ENCODE results near the gene ARL15. TPM values are rescaled to one million over a fixed set of nuclear protein-coding genes. Genes with fewer than 3 reads are reported as not detected.

The ARL15 gene
- total RNA-seq, 1 donor from 2014 or later: 42.3 TPM

- Histone ChIP-seq H3K36me3 (ENCODE audit: control insufficient read depth in 3 of 3, insufficient read depth in 3 of 3, low read length in 3 of 3) (no peaks in the 10 kb centered on the region), H3K9me3 (ENCODE audit: control insufficient read depth in 3 of 3, low read length in 3 of 3) (no peaks in the 10 kb centered on the region), H3K4me3 (ENCODE audit: low read length in 3 of 3) (no peak overlapping the region), H3K9ac (ENCODE audit: low read depth in 1 of 3, low read length in 3 of 3) (no peak overlapping the region), H3K27me3 (ENCODE audit: control insufficient read depth in 3 of 3, insufficient read depth in 3 of 3, low read length in 3 of 3) (no peaks in the 10 kb centered on the region), H3K27ac (ENCODE audit: low read depth, low read length) (no peak overlapping the region), H3K4me1 (ENCODE audit: control insufficient read depth in 3 of 3, insufficient read depth in 3 of 3, low read length in 3 of 3) (no peaks in the 10 kb centered on the region)
Observed at GRCh38 chr5:54009828-54010227, 300.5 kb downstream of the ARL15 start.

DNA sequence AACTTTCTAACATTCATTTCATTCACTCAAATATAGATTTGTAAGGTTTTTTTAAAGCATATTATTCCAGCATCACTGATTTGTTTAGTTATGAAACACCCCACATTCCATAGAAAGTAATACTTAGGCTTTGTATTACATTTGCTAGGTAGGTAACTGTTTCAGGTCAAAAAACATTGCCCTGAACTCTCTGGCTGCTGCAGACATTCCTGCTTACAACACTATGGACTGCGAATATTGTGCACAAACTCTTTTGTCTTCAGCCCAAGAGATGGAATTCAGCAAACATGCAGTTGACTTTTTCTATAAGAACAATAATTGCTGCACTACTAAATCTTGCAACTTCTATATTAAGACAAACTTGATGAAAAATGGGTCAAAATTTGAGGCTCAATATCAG, 301.0 kb downstream of the ARL15 start:
- no peaks in the 10 kb centered on the region for H3K27me3 ChIP-seq (ENCODE audit: control insufficient read depth in 3 of 3, insufficient read depth in 3 of 3, low read length in 3 of 3)

GRCh38 chr5:54007827-54008777, 302.3 kb downstream of the ARL15 start:
- H3K4me3 ChIP-seq (ENCODE audit: low read length in 3 of 3): no peak overlapping the region
- H3K27me3 ChIP-seq (ENCODE audit: control insufficient read depth in 3 of 3, insufficient read depth in 3 of 3, low read length in 3 of 3): no peaks in the 10 kb centered on the region
- no peaks in the 10 kb centered on the region for H3K36me3 ChIP-seq (ENCODE audit: control insufficient read depth in 3 of 3, insufficient read depth in 3 of 3, low read length in 3 of 3)
- H3K4me1 ChIP-seq (ENCODE audit: control insufficient read depth in 3 of 3, insufficient read depth in 3 of 3, low read length in 3 of 3): no peaks in the 10 kb centered on the region
- no peak overlapping the region for H3K9ac ChIP-seq (ENCODE audit: low read depth in 1 of 3, low read length in 3 of 3)
- H3K9me3 ChIP-seq (ENCODE audit: control insufficient read depth in 3 of 3, low read length in 3 of 3): no peaks in the 10 kb centered on the region
- H3K27ac ChIP-seq (ENCODE audit: low read depth, low read length): no peak overlapping the region

More for the DNA sequence above, 301.0 kb downstream of the ARL15 start:
- H3K36me3 ChIP-seq (ENCODE audit: control insufficient read depth in 3 of 3, insufficient read depth in 3 of 3, low read length in 3 of 3): no peaks in the 10 kb centered on the region
- no peak overlapping the region for H3K4me3 ChIP-seq (ENCODE audit: low read length in 3 of 3)
- H3K9me3 ChIP-seq (ENCODE audit: control insufficient read depth in 3 of 3, low read length in 3 of 3): no peaks in the 10 kb centered on the region
- no peak overlapping the region for H3K27ac ChIP-seq (ENCODE audit: low read depth, low read length)
- H3K4me1 ChIP-seq (ENCODE audit: control insufficient read depth in 3 of 3, insufficient read depth in 3 of 3, low read length in 3 of 3): no peaks in the 10 kb centered on the region
- H3K9ac ChIP-seq (ENCODE audit: low read depth in 1 of 3, low read length in 3 of 3): no peak overlapping the region

DNA sequence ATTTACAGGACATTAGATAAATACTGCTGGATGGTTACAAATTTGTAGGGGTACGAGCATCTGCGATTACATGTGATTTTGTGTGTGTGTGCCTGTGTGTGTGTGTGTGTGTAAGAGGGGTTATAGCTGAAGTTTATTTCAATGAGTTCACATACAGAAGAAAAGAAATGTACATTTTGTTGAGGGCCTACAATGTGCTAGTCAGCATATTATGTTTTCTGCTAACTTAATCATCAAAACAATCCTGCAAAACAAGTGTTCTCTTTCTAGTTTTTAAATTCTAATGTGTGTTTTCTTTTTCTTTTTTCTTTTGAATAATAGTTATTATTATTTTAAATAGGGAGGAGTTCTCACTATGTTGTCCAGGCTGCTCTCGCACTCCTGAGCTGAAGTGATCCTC, 305.7 kb downstream of the ARL15 start:
- Histone ChIP-seq H3K27ac (ENCODE audit: low read depth, low read length) (no peak overlapping the region), H3K4me1 (ENCODE audit: control insufficient read depth in 3 of 3, insufficient read depth in 3 of 3, low read length in 3 of 3) (no peaks in the 10 kb centered on the region), H3K9me3 (ENCODE audit: control insufficient read depth in 3 of 3, low read length in 3 of 3) (no peaks in the 10 kb centered on the region), H3K27me3 (ENCODE audit: control insufficient read depth in 3 of 3, insufficient read depth in 3 of 3, low read length in 3 of 3) (no peaks in the 10 kb centered on the region), H3K36me3 (ENCODE audit: control insufficient read depth in 3 of 3, insufficient read depth in 3 of 3, low read length in 3 of 3) (no peaks in the 10 kb centered on the region), H3K9ac (ENCODE audit: low read depth in 1 of 3, low read length in 3 of 3) (no peak overlapping the region), H3K4me3 (ENCODE audit: low read length in 3 of 3) (no peak overlapping the region)

DNA sequence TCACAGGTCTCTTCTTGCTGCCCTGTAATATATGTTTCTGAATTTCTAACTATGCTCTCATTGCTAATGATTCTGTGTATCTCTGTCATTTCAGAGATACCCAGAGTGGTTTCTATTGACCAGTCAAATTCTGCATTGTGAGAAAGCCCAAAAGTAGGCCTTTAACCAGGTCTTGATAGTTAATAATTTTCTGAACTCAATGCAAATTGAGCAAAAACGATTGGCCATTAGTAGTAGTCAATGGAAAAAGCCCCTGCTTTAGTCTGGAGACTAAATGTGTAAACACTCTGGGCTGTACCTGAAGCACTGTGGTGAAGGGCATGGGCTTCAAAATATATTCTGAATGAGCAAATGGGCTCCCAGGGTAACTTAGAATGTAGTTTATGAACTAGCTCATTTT, 307.6 kb downstream of the ARL15 start:
- H3K9ac ChIP-seq (ENCODE audit: low read depth in 1 of 3, low read length in 3 of 3): no peak overlapping the region
- H3K9me3 ChIP-seq (ENCODE audit: control insufficient read depth in 3 of 3, low read length in 3 of 3): no peaks in the 10 kb centered on the region
- no peak overlapping the region for H3K27ac ChIP-seq (ENCODE audit: low read depth, low read length)
- H3K36me3 ChIP-seq (ENCODE audit: control insufficient read depth in 3 of 3, insufficient read depth in 3 of 3, low read length in 3 of 3): no peaks in the 10 kb centered on the region
- H3K27me3 ChIP-seq (ENCODE audit: control insufficient read depth in 3 of 3, insufficient read depth in 3 of 3, low read length in 3 of 3): no peaks in the 10 kb centered on the region
- H3K4me3 ChIP-seq (ENCODE audit: low read length in 3 of 3): no peak overlapping the region
- no peaks in the 10 kb centered on the region for H3K4me1 ChIP-seq (ENCODE audit: control insufficient read depth in 3 of 3, insufficient read depth in 3 of 3, low read length in 3 of 3)

DNA sequence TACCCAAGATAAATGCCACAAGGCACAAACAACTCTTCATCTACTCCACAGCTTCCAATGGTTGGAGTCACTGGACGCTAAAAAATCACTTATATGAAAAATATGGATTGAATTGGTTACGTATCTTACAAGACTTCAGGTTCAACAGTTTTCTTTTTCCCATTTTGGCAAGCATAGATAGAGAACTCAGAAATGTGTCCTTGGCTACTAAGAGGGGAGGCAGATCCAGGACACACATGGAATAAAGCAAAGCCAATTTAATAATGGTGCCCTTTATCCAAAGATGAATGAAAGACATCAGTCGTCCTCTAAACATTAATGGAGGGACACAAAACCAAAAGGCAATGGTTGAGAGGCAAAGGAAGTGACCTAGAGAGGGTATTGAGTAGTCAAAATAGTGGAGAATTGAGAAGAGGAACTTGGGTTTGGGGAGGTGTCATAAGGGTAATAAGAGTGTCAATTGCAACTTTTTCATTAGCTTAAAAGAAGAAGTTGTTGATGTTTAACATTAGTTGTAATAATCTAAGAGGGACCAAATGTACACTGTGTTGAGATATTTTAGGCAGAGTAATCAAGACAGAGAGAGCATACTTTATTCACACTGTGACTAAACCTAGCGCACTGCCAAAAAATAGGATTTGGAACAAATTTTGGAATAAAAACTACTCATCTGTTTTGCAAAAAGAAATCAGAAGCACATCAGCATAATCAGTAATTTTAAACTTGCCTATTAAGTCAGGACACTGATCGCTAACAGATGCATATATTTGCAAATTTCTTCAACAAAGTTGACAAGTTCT, 308.2 kb downstream of the ARL15 start:
- no peaks in the 10 kb centered on the region for H3K4me1 ChIP-seq (ENCODE audit: control insufficient read depth in 3 of 3, insufficient read depth in 3 of 3, low read length in 3 of 3)
- H3K4me3 ChIP-seq (ENCODE audit: low read length in 3 of 3): no peak overlapping the region
- no peaks in the 10 kb centered on the region for H3K9me3 ChIP-seq (ENCODE audit: control insufficient read depth in 3 of 3, low read length in 3 of 3)
- H3K27me3 ChIP-seq (ENCODE audit: control insufficient read depth in 3 of 3, insufficient read depth in 3 of 3, low read length in 3 of 3): no peaks in the 10 kb centered on the region
- no peak overlapping the region for H3K9ac ChIP-seq (ENCODE audit: low read depth in 1 of 3, low read length in 3 of 3)
- H3K27ac ChIP-seq (ENCODE audit: low read depth, low read length): no peak overlapping the region
- H3K36me3 ChIP-seq (ENCODE audit: control insufficient read depth in 3 of 3, insufficient read depth in 3 of 3, low read length in 3 of 3): no peaks in the 10 kb centered on the region

DNA sequence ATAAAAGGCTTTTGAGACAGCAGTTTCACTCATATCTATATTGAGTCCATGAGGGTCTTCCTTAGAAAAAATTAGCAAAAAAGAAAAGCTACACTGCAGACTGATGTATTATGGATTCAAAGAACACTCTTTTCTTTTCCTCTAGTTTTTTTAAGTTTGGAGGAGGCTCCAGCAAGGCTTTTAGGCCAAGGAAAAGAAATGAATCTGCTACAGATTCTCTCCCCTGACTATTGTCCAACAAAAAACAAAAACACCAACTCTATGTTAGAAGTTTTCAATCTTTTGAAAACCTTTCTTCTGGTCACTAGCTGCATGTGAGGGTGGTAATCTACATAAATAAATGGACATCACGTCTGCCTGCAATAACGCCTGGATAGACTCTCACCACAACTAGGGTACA, 310.4 kb downstream of the ARL15 start:
- Histone ChIP-seq H3K27ac (ENCODE audit: low read depth, low read length) (no peak overlapping the region), H3K9me3 (ENCODE audit: control insufficient read depth in 3 of 3, low read length in 3 of 3) (no peaks in the 10 kb centered on the region), H3K27me3 (ENCODE audit: control insufficient read depth in 3 of 3, insufficient read depth in 3 of 3, low read length in 3 of 3) (no peaks in the 10 kb centered on the region)

GRCh38 chr5:53997736-53998627, 312.4 kb downstream of the ARL15 start:
- H3K9me3 ChIP-seq (ENCODE audit: control insufficient read depth in 3 of 3, low read length in 3 of 3): no peaks in the 10 kb centered on the region
- H3K9ac ChIP-seq (ENCODE audit: low read depth in 1 of 3, low read length in 3 of 3): no peak overlapping the region
- H3K27ac ChIP-seq (ENCODE audit: low read depth, low read length): no peak overlapping the region
- H3K27me3 ChIP-seq (ENCODE audit: control insufficient read depth in 3 of 3, insufficient read depth in 3 of 3, low read length in 3 of 3): no peaks in the 10 kb centered on the region
- no peaks in the 10 kb centered on the region for H3K36me3 ChIP-seq (ENCODE audit: control insufficient read depth in 3 of 3, insufficient read depth in 3 of 3, low read length in 3 of 3)
- H3K4me1 ChIP-seq (ENCODE audit: control insufficient read depth in 3 of 3, insufficient read depth in 3 of 3, low read length in 3 of 3): no peaks in the 10 kb centered on the region
- H3K4me3 ChIP-seq (ENCODE audit: low read length in 3 of 3): no peak overlapping the region

More for the DNA sequence above, 310.4 kb downstream of the ARL15 start:
- Histone ChIP-seq H3K36me3 (ENCODE audit: control insufficient read depth in 3 of 3, insufficient read depth in 3 of 3, low read length in 3 of 3) (no peaks in the 10 kb centered on the region), H3K4me3 (ENCODE audit: low read length in 3 of 3) (no peak overlapping the region), H3K4me1 (ENCODE audit: control insufficient read depth in 3 of 3, insufficient read depth in 3 of 3, low read length in 3 of 3) (no peaks in the 10 kb centered on the region), H3K9ac (ENCODE audit: low read depth in 1 of 3, low read length in 3 of 3) (no peak overlapping the region)

GRCh38 chr5:53996008-53996407, 314.4 kb downstream of the ARL15 start:
- no peaks in the 10 kb centered on the region for H3K36me3 ChIP-seq (ENCODE audit: control insufficient read depth in 3 of 3, insufficient read depth in 3 of 3, low read length in 3 of 3)
- no peak overlapping the region for H3K4me3 ChIP-seq (ENCODE audit: low read length in 3 of 3)
- no peak overlapping the region for H3K27ac ChIP-seq (ENCODE audit: low read depth, low read length)
- H3K9ac ChIP-seq (ENCODE audit: low read depth in 1 of 3, low read length in 3 of 3): no peak overlapping the region
- H3K9me3 ChIP-seq (ENCODE audit: control insufficient read depth in 3 of 3, low read length in 3 of 3): no peaks in the 10 kb centered on the region
- H3K27me3 ChIP-seq (ENCODE audit: control insufficient read depth in 3 of 3, insufficient read depth in 3 of 3, low read length in 3 of 3): no peaks in the 10 kb centered on the region
- no peaks in the 10 kb centered on the region for H3K4me1 ChIP-seq (ENCODE audit: control insufficient read depth in 3 of 3, insufficient read depth in 3 of 3, low read length in 3 of 3)

All from skeletal muscle tissue (tissue), 4 donors.